ENCODE data around the gene MYH11. TPM values are rescaled to one million over a fixed set of nuclear protein-coding genes. Genes with fewer than 3 reads are reported as not detected.
A peak's percentile ranks its signal among the peaks of the same experiment; 100 is the strongest.

MYH11 gene
- polyA plus RNA-seq, 3 donors: 0.06 TPM; not detected in 2

DNA sequence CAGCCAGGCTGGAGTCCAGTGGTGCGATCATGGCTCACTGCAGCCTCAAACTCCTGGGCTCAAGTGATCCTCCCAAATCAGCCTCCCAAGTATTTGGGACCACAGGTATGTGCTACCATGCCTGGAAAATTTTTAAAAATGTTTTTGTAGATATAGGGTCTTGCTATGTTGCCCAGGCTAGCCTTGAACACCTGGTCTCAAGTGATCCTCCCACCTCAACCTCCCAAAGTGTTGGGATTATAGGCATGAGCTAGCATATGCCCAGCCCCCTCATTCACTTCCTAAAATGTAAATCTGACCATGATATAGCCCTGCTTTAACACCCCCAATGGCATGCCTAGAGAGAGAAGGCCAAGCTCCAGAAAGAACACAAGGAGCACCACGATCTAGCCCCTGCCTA, 108.2 kb downstream of the MYH11 start:
- TF ChIP-seq, protein P1, sequence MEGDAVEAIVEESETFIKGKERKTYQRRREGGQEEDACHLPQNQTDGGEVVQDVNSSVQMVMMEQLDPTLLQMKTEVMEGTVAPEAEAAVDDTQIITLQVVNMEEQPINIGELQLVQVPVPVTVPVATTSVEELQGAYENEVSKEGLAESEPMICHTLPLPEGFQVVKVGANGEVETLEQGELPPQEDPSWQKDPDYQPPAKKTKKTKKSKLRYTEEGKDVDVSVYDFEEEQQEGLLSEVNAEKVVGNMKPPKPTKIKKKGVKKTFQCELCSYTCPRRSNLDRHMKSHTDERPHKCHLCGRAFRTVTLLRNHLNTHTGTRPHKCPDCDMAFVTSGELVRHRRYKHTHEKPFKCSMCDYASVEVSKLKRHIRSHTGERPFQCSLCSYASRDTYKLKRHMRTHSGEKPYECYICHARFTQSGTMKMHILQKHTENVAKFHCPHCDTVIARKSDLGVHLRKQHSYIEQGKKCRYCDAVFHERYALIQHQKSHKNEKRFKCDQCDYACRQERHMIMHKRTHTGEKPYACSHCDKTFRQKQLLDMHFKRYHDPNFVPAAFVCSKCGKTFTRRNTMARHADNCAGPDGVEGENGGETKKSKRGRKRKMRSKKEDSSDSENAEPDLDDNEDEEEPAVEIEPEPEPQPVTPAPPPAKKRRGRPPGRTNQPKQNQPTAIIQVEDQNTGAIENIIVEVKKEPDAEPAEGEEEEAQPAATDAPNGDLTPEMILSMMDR (IDR thresholded peaks at IDR 0.05): no peak
- H3K27me3 Mint-ChIP-seq (ENCODE audit: low read depth in 3 of 3): peaks cover 1 to 3% (median 1%) of the 10 kb centered on the region in 3 donors
- no peaks in the 10 kb centered on the region for H3K36me3 Mint-ChIP-seq
- Histone ChIP-seq H3K4me3 (replicated peaks in 1 of 3; ENCODE audit: low read depth in 2 of 3, low read length in 3 of 3) (no peak overlapping the region), H2AFZ (ENCODE audit: insufficient read depth, low read depth, low read length, poor library complexity, severe bottlenecking) (no peak overlapping the region), H3K9ac (ENCODE audit: insufficient read depth, low read length, poor library complexity, severe bottlenecking) (no peak overlapping the region), H3K4me2 (replicated peaks; ENCODE audit: extremely low read depth, low read length, poor library complexity, severe bottlenecking) (no peak overlapping the region), H3K79me2 (ENCODE audit: insufficient read depth, low read length) (no peaks in the 10 kb centered on the region), H3K27ac (ENCODE audit: low read depth in 1 of 2, low read length in 2 of 2) (no peak overlapping the region), H3K4me1 (ENCODE audit: control insufficient read depth in 1 of 2, insufficient read depth in 2 of 2, low read length in 2 of 2) (no peaks in the 10 kb centered on the region), H3K9me3 (replicated peaks in 1 of 2; ENCODE audit: control insufficient read depth in 1 of 2, insufficient read depth in 1 of 2, low read length in 2 of 2) (no peaks in the 10 kb centered on the region), H3K27me3 (ENCODE audit: control insufficient read depth in 2 of 2, insufficient read depth in 2 of 2, low read length in 2 of 2) (no peaks in the 10 kb centered on the region), H3K36me3 (replicated peaks in 1 of 2; ENCODE audit: control insufficient read depth in 1 of 2, insufficient read depth in 2 of 2, low read length in 2 of 2) (peaks cover 0 to 2% of the 10 kb centered on the region in 2 donors), H4K20me1 (ENCODE audit: insufficient read depth, low read length) (no peaks in the 10 kb centered on the region)
- no peak for DNase-seq
- no peak overlapping the region for H3K27ac Mint-ChIP-seq
- H3K9me3 Mint-ChIP-seq: no peaks in the 10 kb centered on the region
- intact Hi-C loops (cut with micrococcal nuclease): no loop called here
- WGBS (ENCODE audit: insufficient coverage): 100% methylated on average over 1 of the region's 2 CpGs
- H3K4me1 Mint-ChIP-seq: peaks cover 4% of the 10 kb centered on the region
- no peak overlapping the region for H3K4me3 Mint-ChIP-seq

GRCh38 chr16:15747937-15748336, 108.9 kb downstream of the MYH11 start:
- DNase-seq: no peak
- no peaks in the 10 kb centered on the region for H3K27me3 ChIP-seq (ENCODE audit: control insufficient read depth in 2 of 2, insufficient read depth in 2 of 2, low read length in 2 of 2)
- H3K36me3 ChIP-seq (replicated peaks in 1 of 2; ENCODE audit: control insufficient read depth in 1 of 2, insufficient read depth in 2 of 2, low read length in 2 of 2): peaks cover 0 to 6% of the 10 kb centered on the region in 2 donors
- no peak overlapping the region for H2AFZ ChIP-seq (ENCODE audit: insufficient read depth, low read depth, low read length, poor library complexity, severe bottlenecking)
- WGBS (ENCODE audit: insufficient coverage): 98% methylated on average over 11 of the region's 14 CpGs
- no peak overlapping the region for H3K27ac ChIP-seq (ENCODE audit: low read depth in 1 of 2, low read length in 2 of 2)
- H3K9ac ChIP-seq (ENCODE audit: insufficient read depth, low read length, poor library complexity, severe bottlenecking): no peak overlapping the region
- H3K27me3 Mint-ChIP-seq (ENCODE audit: low read depth in 3 of 3): peaks cover 0 to 1% (median 0%) of the 10 kb centered on the region in 3 donors
- H3K4me3 Mint-ChIP-seq: no peak overlapping the region
- H3K4me2 ChIP-seq (replicated peaks; ENCODE audit: extremely low read depth, low read length, poor library complexity, severe bottlenecking): no peak overlapping the region
- TF ChIP-seq, protein P1 (IDR thresholded peaks at IDR 0.05): no peak
- peak overlapping the region in 1 of 7 donors; percentile 10 for H3K27ac Mint-ChIP-seq
- H4K20me1 ChIP-seq (ENCODE audit: insufficient read depth, low read length): no peaks in the 10 kb centered on the region
- no peak overlapping the region for H3K4me3 ChIP-seq (replicated peaks in 1 of 3; ENCODE audit: low read depth in 2 of 3, low read length in 3 of 3)
- intact Hi-C loops (cut with micrococcal nuclease): no loop called here
- peaks cover 4% of the 10 kb centered on the region for H3K4me1 Mint-ChIP-seq
- H3K9me3 ChIP-seq (replicated peaks in 1 of 2; ENCODE audit: control insufficient read depth in 1 of 2, insufficient read depth in 1 of 2, low read length in 2 of 2): no peaks in the 10 kb centered on the region
- no peaks in the 10 kb centered on the region for H3K36me3 Mint-ChIP-seq
- H3K79me2 ChIP-seq (ENCODE audit: insufficient read depth, low read length): no peaks in the 10 kb centered on the region
- no peaks in the 10 kb centered on the region for H3K4me1 ChIP-seq (ENCODE audit: control insufficient read depth in 1 of 2, insufficient read depth in 2 of 2, low read length in 2 of 2)
- no peaks in the 10 kb centered on the region for H3K9me3 Mint-ChIP-seq
